Suprapubic skin (tissue), 4 donors: ENCODE data around the gene PAFAH2. TPM values are rescaled to one million over a fixed set of nuclear protein-coding genes. Genes with fewer than 3 reads are reported as not detected.

ENCODE experiments used
- DNase-seq, 2 donors: peaks; one replicate each; pipeline ENCODE4 v3.0.0-alpha.2; 2019; ENCODE audit warnings: low spot score in 2 of 2
- H3K27ac ChIP-seq: fragments of 200-600 bp; sonication (generic); one replicate; pipeline ENCODE4 v1.5.1; 2019
- H3K27me3 ChIP-seq: fragments of 200-600 bp; sonication (generic); one replicate; pipeline ENCODE4 v1.5.1; 2019
- H3K36me3 ChIP-seq: fragments of 200-600 bp; sonication (generic); one replicate; pipeline ENCODE4 v1.5.1; 2019
- H3K4me1 ChIP-seq: fragments of 200-600 bp; sonication (generic); one replicate; pipeline ENCODE4 v1.5.1; 2019
- H3K4me3 ChIP-seq: fragments of 200-600 bp; sonication (generic); one replicate; pipeline ENCODE4 v1.5.1; 2019; ENCODE audit warnings: mild to moderate bottlenecking
- H3K9me3 ChIP-seq: fragments of 200-600 bp; sonication (generic); one replicate; pipeline ENCODE4 v1.5.1; 2019
- CTCF ChIP-seq, 2 donors: fragments of 200-600 bp in 1 of 2; fragments of 450-650 bp in 1 of 2; sonication (generic) in 1 of 2; IDR thresholded peaks; one replicate each; pipeline ENCODE4 v1.5.1; 2016 to 2019; ENCODE audit warnings: antibody characterized with exemption in 2 of 2, mild to moderate bottlenecking in 1 of 2, moderate library complexity in 1 of 2
- EP300 ChIP-seq: sonication (generic); formaldehyde crosslinking; IDR thresholded peaks from one replicate; pipeline ENCODE4 v1.6.1; 2017; ENCODE audit warnings: antibody characterized with exemption
- POLR2A ChIP-seq, 2 donors: fragments of 450-650 bp; IDR thresholded peaks; one replicate each; pipeline ENCODE4 v1.6.1; 2017; ENCODE audit warnings: antibody characterized with exemption in 2 of 2, mild to moderate bottlenecking in 2 of 2, moderate library complexity in 2 of 2
- POLR2AphosphoS5 ChIP-seq, 3 donors: sonication (generic); formaldehyde crosslinking; IDR thresholded peaks; one replicate each; pipeline ENCODE4 v1.6.1; 2017; ENCODE audit warnings: antibody characterized with exemption in 3 of 3
- WGBS: methylation state at CpG from one replicate; pipeline ENCODE4 v1.1.5; 2018; 5-methylcytosine and 5-hydroxymethylcytosine counted together
- total RNA-seq, 4 donors: library from RNA; depleted of rRNA; stranded (reverse); fragments of >200 nt; gene quantifications; one replicate each; pipeline ENCODE4 v1.1.0, GENCODE V29; 2016

PAFAH2 gene
- total RNA-seq, 4 donors from 2014 or later: 16.6 to 31.3 (median 20.0) TPM

GRCh38 chr1:26012864-26013263 lies 15.0 kb upstream of the PAFAH2 start:
- Histone ChIP-seq H3K4me1 (peaks cover 8% of the 10 kb centered on the region), H3K27me3 (no peaks in the 10 kb centered on the region), H3K36me3 (no peaks in the 10 kb centered on the region), H3K9me3 (no peaks in the 10 kb centered on the region), H3K27ac (no peak overlapping the region), H3K4me3 (no peak overlapping the region)
- TF ChIP-seq POLR2A (IDR thresholded peaks at IDR 0.05): no peak
- no peak for TF ChIP-seq POLR2AphosphoS5 (IDR thresholded peaks at IDR 0.05)
- no peak for TF ChIP-seq EP300
- no peak for TF ChIP-seq CTCF (IDR thresholded peaks at IDR 0.05)
- WGBS: 68% methylated on average over 3 of the region's 3 CpGs
- DNase-seq: no peak

DNA sequence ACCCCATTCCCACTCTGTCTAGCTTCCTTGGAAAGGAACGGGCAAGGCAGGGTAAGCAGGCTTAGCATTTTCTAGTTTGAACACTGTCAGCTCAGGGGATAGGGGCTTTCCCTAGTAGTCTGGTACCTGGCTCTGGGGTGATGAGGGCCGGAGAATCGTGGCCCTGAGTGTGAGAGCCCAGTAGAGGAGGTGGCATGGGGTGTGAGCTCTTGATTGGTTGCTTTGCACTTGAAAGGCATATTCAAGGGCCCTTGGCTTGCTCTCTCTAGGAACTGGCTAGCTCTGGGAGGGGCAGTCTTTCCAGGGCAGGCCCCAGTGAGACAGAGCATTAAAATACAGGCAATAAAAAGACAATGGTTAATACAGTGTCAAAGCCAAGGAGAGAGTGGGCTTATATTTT lies 13.0 kb upstream of the PAFAH2 start:
- Histone ChIP-seq H3K36me3 (no peaks in the 10 kb centered on the region), H3K9me3 (no peaks in the 10 kb centered on the region), H3K27ac (no peak overlapping the region), H3K27me3 (no peaks in the 10 kb centered on the region), H3K4me1 (peaks cover 7% of the 10 kb centered on the region), H3K4me3 (no peak overlapping the region)
- 76% methylated on average over 3 of the region's 3 CpGs for WGBS
- TF ChIP-seq CTCF (IDR thresholded peaks at IDR 0.05): no peak
- no peak for TF ChIP-seq POLR2A (IDR thresholded peaks at IDR 0.05)
- no peak for TF ChIP-seq EP300
- no peak for TF ChIP-seq POLR2AphosphoS5 (IDR thresholded peaks at IDR 0.05)
- no peak for DNase-seq

DNA sequence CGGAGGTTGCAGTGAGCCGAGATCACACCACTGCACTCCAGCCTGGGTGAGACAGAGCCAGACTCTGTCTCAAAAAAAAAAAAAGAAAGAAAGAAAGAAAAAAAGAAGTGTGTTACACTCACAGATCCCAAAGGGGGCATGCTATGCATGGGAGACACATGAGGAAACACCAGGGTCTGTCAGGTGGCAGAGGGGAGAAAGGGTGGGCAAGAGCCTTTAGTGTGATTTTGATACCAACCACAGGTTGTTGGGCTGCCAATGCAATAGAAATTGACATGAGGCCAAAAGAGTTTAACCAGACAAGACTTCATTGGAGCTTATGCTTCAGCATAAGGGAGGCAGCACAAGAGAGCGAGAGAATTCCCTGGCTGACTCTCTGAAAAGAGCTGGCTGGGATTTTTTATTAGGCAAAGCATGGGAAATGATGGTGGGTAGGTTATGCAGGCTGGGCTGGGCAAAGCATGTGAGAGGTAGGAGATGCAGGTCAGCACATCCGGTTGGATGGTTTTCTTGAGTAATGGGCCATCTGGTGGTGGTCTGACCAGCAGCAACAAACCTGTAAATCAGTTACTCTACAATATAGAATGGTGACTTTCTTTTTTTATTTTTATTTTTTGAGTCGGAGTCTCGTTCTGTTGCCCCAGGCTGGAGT lies 12.1 kb upstream of the PAFAH2 start:
- no peaks in the 10 kb centered on the region for H3K9me3 ChIP-seq
- 52% methylated on average over 6 of the region's 6 CpGs for WGBS
- H3K27me3 ChIP-seq: no peaks in the 10 kb centered on the region
- H3K4me3 ChIP-seq: no peak overlapping the region
- DNase-seq: no peak
- TF ChIP-seq POLR2AphosphoS5 (IDR thresholded peaks at IDR 0.05): no peak
- TF ChIP-seq EP300: no peak
- TF ChIP-seq CTCF (IDR thresholded peaks at IDR 0.05): no peak
- no peak for TF ChIP-seq POLR2A (IDR thresholded peaks at IDR 0.05)
- H3K36me3 ChIP-seq: no peaks in the 10 kb centered on the region
- peaks cover 13% of the 10 kb centered on the region for H3K4me1 ChIP-seq
- no peak overlapping the region for H3K27ac ChIP-seq

DNA sequence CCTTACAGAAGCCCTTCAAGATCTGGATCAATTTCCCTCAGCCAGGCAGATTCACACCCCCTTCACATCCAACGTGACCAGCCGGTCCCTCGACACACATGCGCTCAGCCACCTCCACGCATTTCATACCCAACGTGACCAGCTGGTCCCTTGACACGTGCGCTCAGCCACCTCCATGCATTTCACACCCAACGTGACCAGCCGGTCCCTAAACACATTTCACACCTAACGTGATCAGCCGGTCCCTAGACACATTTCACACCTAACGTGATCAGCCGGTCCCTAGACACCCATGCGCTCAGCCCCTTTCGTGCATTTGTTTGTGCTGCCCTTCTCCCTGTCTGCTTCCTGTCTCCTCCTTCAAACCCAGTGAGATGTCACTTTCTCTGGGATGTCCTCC lies 8.8 kb upstream of the PAFAH2 start:
- TF ChIP-seq POLR2AphosphoS5 (IDR thresholded peaks at IDR 0.05) (no peak), CTCF (IDR thresholded peaks at IDR 0.05) (no peak), POLR2A (IDR thresholded peaks at IDR 0.05) (no peak), EP300 (no peak)
- 93% methylated on average over 16 of the region's 16 CpGs for WGBS
- no peaks in the 10 kb centered on the region for H3K9me3 ChIP-seq
- H3K27ac ChIP-seq: no peak overlapping the region
- H3K4me1 ChIP-seq: peaks cover 27% of the 10 kb centered on the region
- no peak overlapping the region for H3K4me3 ChIP-seq
- no peaks in the 10 kb centered on the region for H3K36me3 ChIP-seq
- H3K27me3 ChIP-seq: no peaks in the 10 kb centered on the region
- DNase-seq: no peak

GRCh38 chr1:26005434-26006105 lies 7.7 kb upstream of the PAFAH2 start:
- TF ChIP-seq POLR2AphosphoS5 (IDR thresholded peaks at IDR 0.05): no peak
- no peak for TF ChIP-seq CTCF (IDR thresholded peaks at IDR 0.05)
- Histone ChIP-seq H3K4me3 (no peak overlapping the region), H3K27ac (peak overlapping the region; percentile 39), H3K4me1 (peaks cover 27% of the 10 kb centered on the region), H3K9me3 (no peaks in the 10 kb centered on the region), H3K36me3 (no peaks in the 10 kb centered on the region), H3K27me3 (no peaks in the 10 kb centered on the region)
- 29% methylated on average over 4 of the region's 4 CpGs for WGBS
- DNase-seq: no peak
